Esophagus (tissue), 2 donors: ENCODE measurements around the gene FTCD. TPM values are rescaled to one million over a fixed set of nuclear protein-coding genes. Genes with fewer than 3 reads are reported as not detected.
"Not testable (repeated sequence)": the region's sequence is repeated elsewhere in the genome, so short reads cannot be mapped to it uniquely, and the experiment has no call there.

Source experiments
- H3K27ac ChIP-seq, 2 donors: one replicate each; pipeline ENCODE4 v1.5.1; 2013; ENCODE audit warnings: low read depth in 2 of 2, mild to moderate bottlenecking in 2 of 2, inconsistent platforms in 1 of 2, low read length in 1 of 2, moderate library complexity in 1 of 2
- H3K27me3 ChIP-seq, 2 donors: one replicate each; pipeline ENCODE4 v1.6.1; 2013; ENCODE audit warnings: low read length in 2 of 2, control low read depth in 1 of 2, mild to moderate bottlenecking in 1 of 2; ENCODE audit not compliant: insufficient read depth in 2 of 2, control insufficient read depth in 1 of 2
- H3K36me3 ChIP-seq, 2 donors: one replicate each; pipeline ENCODE4 v1.6.1; 2013; ENCODE audit warnings: low read length in 1 of 2; ENCODE audit not compliant: control insufficient read depth in 2 of 2, insufficient read depth in 2 of 2
- H3K4me1 ChIP-seq, 2 donors: one replicate each; pipeline ENCODE4 v1.6.1; 2013; ENCODE audit warnings: low read length in 1 of 2; ENCODE audit not compliant: control insufficient read depth in 2 of 2, insufficient read depth in 2 of 2
- H3K4me3 ChIP-seq, 2 donors: one replicate each; pipeline ENCODE4 v1.5.1; 2013; ENCODE audit warnings: low read length in 2 of 2, mild to moderate bottlenecking in 2 of 2, low read depth in 1 of 2, moderate library complexity in 1 of 2
- H3K9me3 ChIP-seq, 2 donors: one replicate each; pipeline ENCODE4 v1.6.1; 2013; ENCODE audit warnings: mild to moderate bottlenecking in 2 of 2, low read depth in 1 of 2, low read length in 1 of 2, moderate library complexity in 1 of 2; ENCODE audit not compliant: control insufficient read depth in 2 of 2, insufficient read depth in 1 of 2
- WGBS, 2 donors: extraction: QIAGEN DNeasy Blood & Tissue Kit; methylation state at CpG; one replicate each; pipeline ENCODE4 v1.1.7; 2013; 5-methylcytosine and 5-hydroxymethylcytosine counted together
- polyA plus RNA-seq, 2 donors: library from polyadenylated mRNA; stranded (reverse); fragments of 200-250 nt; gene quantifications; one replicate each; pipeline ENCODE4 v1.2.3, GENCODE V29; 2013
- donor health status: healthy with polysubstance abuse.
- donor health status: Bipolar disorder and iron deficiency.

Gene FTCD
- polyA plus RNA-seq, 2 donors, result 0.33 to 0.39 TPM

DNA sequence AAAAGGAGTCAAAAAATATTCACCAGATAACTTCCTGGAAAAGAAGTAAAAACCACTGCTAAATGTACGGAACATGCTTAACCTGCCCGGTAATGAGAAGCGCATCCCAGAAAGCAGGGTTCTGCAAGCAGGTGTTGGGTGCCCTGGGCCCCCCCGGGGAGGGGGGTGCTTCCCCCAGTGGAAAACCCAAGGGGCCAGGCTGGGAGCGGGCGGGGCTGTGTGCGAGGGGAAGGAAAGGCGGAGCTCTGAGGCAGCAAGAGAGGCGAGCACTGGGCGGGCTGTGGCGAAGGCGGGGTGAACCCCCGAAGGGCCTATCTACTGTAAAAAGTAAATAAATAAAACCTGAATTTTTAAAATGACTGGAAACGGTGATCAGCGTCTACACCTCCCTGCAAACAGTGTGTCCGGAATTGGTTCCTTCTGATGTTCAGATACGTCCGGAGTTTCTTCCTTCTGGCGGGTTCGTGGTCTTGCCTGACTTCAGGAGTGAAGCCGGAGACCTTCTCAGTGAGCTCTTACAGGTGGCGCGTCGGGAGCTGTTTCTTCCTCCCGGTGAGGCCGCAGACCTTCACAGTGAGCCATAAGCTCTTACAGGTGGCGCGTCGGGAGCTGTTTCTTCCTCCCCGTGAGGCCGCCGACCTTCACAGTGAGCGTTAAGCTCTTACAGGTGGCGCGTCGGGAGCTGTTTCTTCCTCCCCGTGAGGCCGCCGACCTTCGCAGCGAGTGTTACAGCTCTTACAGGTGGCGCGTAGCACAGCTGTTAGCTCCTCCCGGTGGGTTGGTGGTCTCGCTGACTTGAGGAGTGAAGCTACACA, 13.4 kb downstream of the FTCD start:
- Histone ChIP-seq H3K36me3 (no peaks in the 10 kb centered on the region), H3K4me1 (no peaks in the 10 kb centered on the region), H3K27ac (no peak overlapping the region), H3K9me3 (no peaks in the 10 kb centered on the region), H3K4me3 (no peak overlapping the region), H3K27me3 (no peaks in the 10 kb centered on the region)
- 90 to 91% methylated on average over 45 of the region's 45 CpGs for WGBS, 2 donors

DNA sequence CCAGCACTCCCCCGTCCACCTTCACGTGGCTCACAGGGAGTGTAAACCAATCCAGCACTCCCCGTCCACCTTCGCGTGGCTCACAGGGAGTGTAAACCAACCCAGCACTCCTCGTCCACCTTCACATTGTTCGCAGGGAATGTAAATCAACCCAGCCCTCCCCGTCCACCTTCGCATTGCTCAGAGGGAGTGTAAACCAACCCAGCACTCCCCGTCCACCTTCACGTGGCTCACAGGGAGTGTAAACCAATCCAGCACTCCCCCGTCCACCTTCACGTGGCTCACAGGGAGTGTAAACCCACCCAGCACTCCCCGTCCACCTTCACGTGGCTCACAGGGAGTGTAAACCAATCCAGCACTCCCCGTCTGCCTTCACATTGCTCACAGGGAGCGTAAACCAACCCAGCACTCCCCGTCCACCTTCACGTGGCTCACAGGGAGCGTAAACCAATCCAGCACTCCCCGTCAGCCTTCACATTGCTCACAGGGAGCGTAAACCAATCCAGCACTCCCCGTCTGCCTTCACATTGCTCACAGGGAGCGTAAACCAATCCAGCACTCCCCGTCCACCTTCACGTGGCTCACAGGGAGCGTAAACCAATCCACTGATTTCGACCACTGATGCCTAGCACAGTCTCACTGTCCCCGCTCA, 14.9 kb downstream of the FTCD start:
- H3K9me3 ChIP-seq, H3K27me3 ChIP-seq: not testable (repeated sequence)

DNA sequence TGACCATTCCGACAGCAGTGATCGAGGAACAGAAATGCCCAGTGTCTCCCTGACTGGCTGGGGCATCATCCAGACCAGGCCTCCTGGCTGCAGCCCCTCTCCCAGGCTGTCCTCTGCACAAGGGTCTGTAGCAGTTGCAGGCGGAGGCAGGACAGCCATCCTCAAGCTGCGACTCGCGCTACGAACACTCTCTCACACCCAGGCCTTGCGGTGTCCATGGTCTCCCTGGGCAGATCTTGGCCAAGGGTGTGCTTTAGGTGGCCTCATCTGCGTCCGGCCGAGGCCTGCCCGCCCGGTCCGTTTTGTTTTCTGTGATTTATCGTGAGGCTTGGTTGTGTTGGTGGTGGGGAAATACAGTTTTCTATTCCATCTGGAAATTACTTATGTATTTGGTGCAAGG, 15.7 kb downstream of the FTCD start:
- H3K36me3 ChIP-seq, result no peaks in the 10 kb centered on the region
- WGBS, 2 donors, result 88 to 92% methylated on average over 15 of the region's 15 CpGs
- H3K27ac ChIP-seq, result no peak overlapping the region
- H3K4me3 ChIP-seq, result no peak overlapping the region
- no peaks in the 10 kb centered on the region for H3K9me3 ChIP-seq
- no peaks in the 10 kb centered on the region for H3K27me3 ChIP-seq
- H3K4me1 ChIP-seq, result no peaks in the 10 kb centered on the region

More for the DNA sequence above, 14.9 kb downstream of the FTCD start:
- WGBS, 2 donors, result 45 to 47% methylated on average over 29 of the region's 29 CpGs
- H3K4me3 ChIP-seq, H3K36me3 ChIP-seq, H3K27ac ChIP-seq, H3K4me1 ChIP-seq: not testable (repeated sequence)

DNA sequence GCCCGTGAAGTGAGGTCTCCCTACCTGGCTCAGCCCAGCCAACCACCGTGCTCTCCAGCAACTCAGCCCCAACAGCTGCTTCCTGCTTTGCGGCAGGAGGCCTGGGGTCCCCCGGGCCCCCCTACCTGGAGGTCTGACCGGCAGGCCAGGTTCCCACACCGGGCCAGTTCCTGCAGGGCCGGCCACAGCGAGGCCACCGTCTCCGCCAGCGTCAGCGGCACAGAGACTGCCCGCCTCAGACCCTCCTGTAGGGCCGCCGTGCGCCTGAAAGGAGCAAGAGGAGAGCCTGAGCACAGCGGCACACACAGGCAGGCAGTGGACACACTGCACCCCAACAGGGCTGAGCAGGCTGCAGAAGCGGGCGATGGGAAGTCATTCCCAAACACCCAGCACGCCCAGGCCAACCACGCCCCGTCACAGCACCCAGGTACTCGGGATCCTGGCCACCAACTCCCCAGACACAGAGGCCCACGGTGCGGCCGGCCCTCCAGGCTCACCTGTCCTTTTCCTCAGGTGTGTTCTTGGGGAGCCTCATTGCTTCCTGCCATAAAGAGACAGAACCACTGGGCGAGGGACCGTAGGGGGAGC, 16.9 kb downstream of the FTCD start:
- Histone ChIP-seq H3K27me3 (no peaks in the 10 kb centered on the region), H3K36me3 (no peaks in the 10 kb centered on the region), H3K4me1 (no peaks in the 10 kb centered on the region), H3K9me3 (no peaks in the 10 kb centered on the region), H3K27ac (no peak overlapping the region), H3K4me3 (no peak overlapping the region)
- 85% methylated on average over 28 of the region's 28 CpGs for WGBS, 2 donors

DNA sequence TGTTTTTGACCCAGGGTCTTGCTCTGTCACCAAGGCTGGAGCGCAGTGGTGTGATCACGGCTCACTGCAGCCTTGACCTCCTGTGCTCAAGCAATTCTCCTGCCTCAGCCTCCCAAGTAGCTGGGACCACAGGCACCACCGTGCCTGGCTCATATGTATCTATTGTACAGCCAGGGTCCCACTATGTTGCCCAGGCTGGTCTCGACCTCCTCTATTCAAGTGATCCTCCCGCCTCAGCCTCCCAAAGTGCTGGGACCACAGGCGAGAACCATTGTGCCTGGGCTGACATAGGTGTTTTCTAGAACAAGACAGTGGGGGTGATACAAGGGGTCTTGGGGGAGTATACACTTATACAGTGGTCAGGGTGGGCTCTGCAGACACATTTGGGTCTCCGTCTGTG, 17.5 kb downstream of the FTCD start:
- no peaks in the 10 kb centered on the region for H3K4me1 ChIP-seq
- no peaks in the 10 kb centered on the region for H3K27me3 ChIP-seq
- no peaks in the 10 kb centered on the region for H3K9me3 ChIP-seq
- 72 to 77% methylated on average over 7 of the region's 7 CpGs for WGBS, 2 donors
- H3K36me3 ChIP-seq, result no peaks in the 10 kb centered on the region
- no peak overlapping the region for H3K27ac ChIP-seq
- H3K4me3 ChIP-seq, result no peak overlapping the region

DNA sequence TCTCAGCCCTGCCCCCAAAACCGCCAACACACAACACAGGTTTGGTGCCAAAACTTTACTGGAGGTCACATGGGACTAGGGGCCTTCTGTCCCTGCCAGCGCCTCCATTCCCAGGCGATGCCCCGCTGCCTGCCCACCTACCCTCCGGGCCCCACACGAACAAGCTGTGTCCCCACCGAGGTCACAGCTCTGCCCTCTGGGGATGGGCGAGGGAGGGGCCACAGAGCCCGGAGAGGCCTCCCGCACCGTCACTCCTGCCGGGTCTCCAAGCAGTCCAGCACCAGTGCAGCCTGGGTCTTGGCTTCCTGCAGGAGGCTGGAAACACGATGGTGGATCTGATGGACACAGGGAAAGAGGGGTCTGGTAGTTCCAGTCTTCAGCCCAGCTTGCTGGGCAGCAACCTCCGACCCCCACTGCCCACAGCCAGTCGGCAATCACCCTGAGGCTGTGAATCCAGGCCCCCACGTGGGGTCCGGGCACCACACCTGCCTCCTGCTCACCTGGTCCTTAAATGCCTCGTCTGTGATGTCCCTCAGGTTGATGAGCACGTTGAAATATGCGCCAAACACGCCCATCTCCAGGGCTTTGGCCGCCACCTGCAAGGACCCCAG, 18.5 kb downstream of the FTCD start:
- Histone ChIP-seq H3K9me3 (no peaks in the 10 kb centered on the region), H3K4me1 (peaks cover 0 to 4% of the 10 kb centered on the region in 2 donors), H3K36me3 (no peaks in the 10 kb centered on the region), H3K27me3 (no peaks in the 10 kb centered on the region), H3K4me3 (no peak overlapping the region), H3K27ac (no peak overlapping the region)
- 69 to 76% methylated on average over 22 of the region's 22 CpGs for WGBS, 2 donors

DNA sequence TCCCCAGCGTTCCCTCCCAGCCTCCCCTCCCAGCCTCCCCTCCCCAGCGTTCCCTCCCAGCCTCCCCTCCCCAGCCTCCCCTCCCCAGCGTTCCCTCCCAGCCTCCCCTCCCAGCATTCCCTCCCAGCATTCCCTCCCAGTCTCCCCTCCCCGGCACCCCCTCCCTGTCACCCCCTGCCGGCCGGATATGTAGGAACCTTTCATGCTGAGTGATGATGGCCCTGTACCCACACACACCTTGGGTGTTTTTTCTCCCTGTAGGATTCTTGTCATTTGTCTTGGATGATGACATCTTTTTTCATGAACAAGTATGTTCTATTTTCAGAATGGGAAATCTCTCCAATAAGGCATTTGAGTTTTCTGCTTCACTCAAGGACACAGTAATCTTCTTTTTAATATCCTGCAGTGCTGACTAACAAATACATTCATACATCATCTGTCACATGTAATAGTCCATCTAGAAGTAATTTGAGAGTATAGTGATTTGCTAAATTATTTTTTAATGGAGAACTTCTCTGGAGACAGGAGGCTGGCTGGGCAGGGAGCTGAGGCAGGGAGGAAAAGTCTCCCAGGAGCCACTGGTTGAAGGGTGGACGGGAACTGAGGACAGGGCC, 19.5 kb downstream of the FTCD start:
- WGBS, 2 donors, result 56 to 63% methylated on average over 4 to 7 of the region's 7 CpGs
- no peak overlapping the region for H3K4me3 ChIP-seq
- H3K4me1 ChIP-seq, result peaks cover 0 to 4% of the 10 kb centered on the region in 2 donors
- no peak overlapping the region for H3K27ac ChIP-seq
- H3K9me3 ChIP-seq, result no peaks in the 10 kb centered on the region
- no peaks in the 10 kb centered on the region for H3K36me3 ChIP-seq
- no peaks in the 10 kb centered on the region for H3K27me3 ChIP-seq

DNA sequence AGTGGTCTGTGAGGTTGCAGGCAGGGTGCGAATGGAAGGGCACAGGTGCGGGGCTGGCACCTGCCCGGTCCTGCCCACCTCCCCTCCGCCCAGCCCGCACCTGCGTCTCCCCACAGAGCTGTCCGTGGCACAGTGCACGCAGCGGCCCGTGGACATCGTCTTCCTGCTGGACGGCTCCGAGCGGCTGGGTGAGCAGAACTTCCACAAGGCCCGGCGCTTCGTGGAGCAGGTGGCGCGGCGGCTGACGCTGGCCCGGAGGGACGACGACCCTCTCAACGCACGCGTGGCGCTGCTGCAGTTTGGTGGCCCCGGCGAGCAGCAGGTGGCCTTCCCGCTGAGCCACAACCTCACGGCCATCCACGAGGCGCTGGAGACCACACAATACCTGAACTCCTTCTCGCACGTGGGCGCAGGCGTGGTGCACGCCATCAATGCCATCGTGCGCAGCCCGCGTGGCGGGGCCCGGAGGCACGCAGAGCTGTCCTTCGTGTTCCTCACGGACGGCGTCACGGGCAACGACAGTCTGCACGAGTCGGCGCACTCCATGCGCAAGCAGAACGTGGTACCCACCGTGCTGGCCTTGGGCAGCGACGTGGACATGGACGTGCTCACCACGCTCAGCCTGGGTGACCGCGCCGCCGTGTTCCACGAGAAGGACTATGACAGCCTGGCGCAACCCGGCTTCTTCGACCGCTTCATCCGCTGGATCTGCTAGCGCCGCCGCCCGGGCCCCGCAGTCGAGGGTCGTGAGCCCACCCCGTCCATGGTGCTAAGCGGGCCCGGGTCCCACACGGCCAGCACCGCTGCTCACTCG, 23.3 kb downstream of the FTCD start:
- Histone ChIP-seq H3K27ac (no peak overlapping the region), H3K27me3 (no peaks in the 10 kb centered on the region), H3K9me3 (no peaks in the 10 kb centered on the region), H3K4me3 (no peak overlapping the region), H3K4me1 (peaks cover 0 to 4% of the 10 kb centered on the region in 2 donors), H3K36me3 (no peaks in the 10 kb centered on the region)
- WGBS, 2 donors, result 94 to 95% methylated on average over 85 of the region's 85 CpGs

DNA sequence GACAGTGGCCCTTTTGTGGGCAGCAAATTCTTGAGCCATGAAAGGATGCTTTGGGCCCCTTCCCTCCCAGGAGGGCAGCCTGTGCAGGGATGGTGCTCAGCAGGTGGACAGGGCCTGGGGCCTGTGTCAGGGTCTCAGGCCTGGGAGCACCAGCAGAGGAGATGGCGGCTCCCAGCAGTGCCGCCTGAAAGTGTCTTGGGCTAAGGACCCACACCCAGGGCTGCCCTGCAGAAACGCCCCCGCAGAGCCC, 23.9 kb downstream of the FTCD start:
- WGBS, 2 donors, result 75 to 89% methylated on average over 4 of the region's 4 CpGs
- H3K4me3 ChIP-seq, result no peak overlapping the region
- no peaks in the 10 kb centered on the region for H3K36me3 ChIP-seq
- no peaks in the 10 kb centered on the region for H3K27me3 ChIP-seq
- H3K4me1 ChIP-seq, result peaks cover 0 to 4% of the 10 kb centered on the region in 2 donors
- H3K9me3 ChIP-seq, result no peaks in the 10 kb centered on the region
- no peak overlapping the region for H3K27ac ChIP-seq
